Measurements from ENCODE around the gene GNA15.
A peak's percentile ranks its signal among the peaks of the same experiment; 100 is the strongest.

GNA15 gene

DNA sequence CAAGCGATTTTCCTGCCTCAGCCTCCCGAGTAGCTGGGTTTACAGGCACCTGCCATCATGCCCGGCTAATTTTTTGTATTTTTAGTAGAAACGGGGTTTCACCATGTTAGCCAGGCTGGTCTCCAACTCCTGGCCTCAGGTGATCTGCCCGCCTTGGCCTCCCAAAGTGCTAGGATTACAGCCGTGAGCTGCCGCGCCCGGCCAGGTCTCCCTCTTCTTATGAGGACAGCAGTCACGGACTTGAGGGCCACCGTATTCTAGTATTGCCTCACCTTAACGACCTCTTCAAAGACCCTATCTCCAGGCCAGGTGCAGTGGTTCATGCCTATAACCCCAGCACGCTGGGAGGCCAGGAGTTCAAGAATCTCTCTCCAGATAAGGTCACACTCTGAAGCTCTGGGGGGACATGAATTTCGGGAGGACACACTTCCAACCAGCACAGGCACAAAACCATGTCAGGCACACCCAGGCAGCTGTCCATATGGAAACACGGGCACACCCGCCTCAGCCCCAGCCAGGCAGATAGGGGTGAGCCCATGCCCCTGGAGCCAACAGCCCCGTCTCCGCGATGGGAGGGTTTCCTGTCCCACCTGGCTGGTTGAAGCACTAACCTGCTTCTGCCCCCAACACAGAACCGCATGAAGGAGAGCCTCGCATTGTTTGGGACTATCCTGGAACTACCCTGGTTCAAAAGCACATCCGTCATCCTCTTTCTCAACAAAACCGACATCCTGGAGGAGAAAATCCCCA lies 21.4 kb downstream of the GNA15 start:
- TF ChIP-seq ZNF121 (tag by site-specific recombination; IDR thresholded peaks at IDR 0.05), result no peak
- TF ChIP-seq HOXD13 (CRISPR knock-in tag; IDR thresholded peaks at IDR 0.05; ENCODE audit: borderline replicate concordance), result no peak
- no peak for TF ChIP-seq ZNF707 (tag by site-specific recombination; IDR thresholded peaks at IDR 0.05)
- TF ChIP-seq, protein P1, sequence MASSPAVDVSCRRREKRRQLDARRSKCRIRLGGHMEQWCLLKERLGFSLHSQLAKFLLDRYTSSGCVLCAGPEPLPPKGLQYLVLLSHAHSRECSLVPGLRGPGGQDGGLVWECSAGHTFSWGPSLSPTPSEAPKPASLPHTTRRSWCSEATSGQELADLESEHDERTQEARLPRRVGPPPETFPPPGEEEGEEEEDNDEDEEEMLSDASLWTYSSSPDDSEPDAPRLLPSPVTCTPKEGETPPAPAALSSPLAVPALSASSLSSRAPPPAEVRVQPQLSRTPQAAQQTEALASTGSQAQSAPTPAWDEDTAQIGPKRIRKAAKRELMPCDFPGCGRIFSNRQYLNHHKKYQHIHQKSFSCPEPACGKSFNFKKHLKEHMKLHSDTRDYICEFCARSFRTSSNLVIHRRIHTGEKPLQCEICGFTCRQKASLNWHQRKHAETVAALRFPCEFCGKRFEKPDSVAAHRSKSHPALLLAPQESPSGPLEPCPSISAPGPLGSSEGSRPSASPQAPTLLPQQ (tag by site-specific recombination; IDR thresholded peaks at IDR 0.05), result no peak
- ChIA-PET POLR2A (interaction anchor here (1.4 kb wide), 1 partner anchor 207 kb away, joined by 5 read pairs; no protein-coding TSS in a partner anchor), CTCF (interaction anchor here (0.6 to 1.0 kb wide), 2 partner anchors 28 to 198 kb away, joined by 3 read pairs; no protein-coding TSS in a partner anchor)
- H3K36me3 ChIP-seq (ENCODE audit: control insufficient read depth in 2 of 2, insufficient read depth in 1 of 2, low read length in 2 of 2), result no peaks in the 10 kb centered on the region
- no peak overlapping the region for H3K27ac ChIP-seq (ENCODE audit: extremely low read depth, low read depth, low read length)
- no peaks in the 10 kb centered on the region for H3K4me1 ChIP-seq (ENCODE audit: control insufficient read depth, insufficient read depth, low read length)
- H3K4me3 ChIP-seq (ENCODE audit: low read depth, low read length), result no peak overlapping the region
- no peaks in the 10 kb centered on the region for H3K9me3 ChIP-seq (ENCODE audit: control insufficient read depth, insufficient read depth, low read depth, low read length)

DNA sequence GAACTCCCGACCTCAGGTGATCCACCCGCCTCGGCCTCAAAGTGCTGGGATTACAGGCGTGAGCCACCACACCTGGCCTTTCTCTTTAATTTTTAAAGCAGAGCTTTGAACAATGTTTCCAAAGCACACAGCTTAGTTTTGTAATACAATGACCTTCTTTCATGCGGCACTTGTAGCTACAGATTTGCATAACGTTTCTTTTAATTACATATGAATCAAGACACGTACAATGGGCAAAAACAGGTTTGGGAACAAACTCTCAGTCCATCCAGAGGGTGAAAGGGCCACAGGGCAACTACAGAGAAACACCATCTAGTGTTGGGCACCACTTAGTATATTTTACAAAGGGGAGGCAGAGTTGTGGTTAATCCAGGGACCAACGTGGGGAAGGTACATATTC lies 23.7 kb downstream of the GNA15 start:
- H3K9me3 ChIP-seq (ENCODE audit: control insufficient read depth, insufficient read depth, low read depth, low read length), result no peaks in the 10 kb centered on the region
- ChIA-PET CTCF (interaction anchor here (0.6 to 1.5 kb wide), 6 partner anchors 14 to 198 kb away, joined by 3 to 7 read pairs (median 4); no protein-coding TSS in a partner anchor), POLR2A (interaction anchor here (1.6 kb wide), 1 partner anchor 123 kb away, joined by 4 read pairs; no protein-coding TSS in a partner anchor)
- H3K4me3 ChIP-seq (ENCODE audit: low read depth, low read length), result no peak overlapping the region
- H3K27ac ChIP-seq (ENCODE audit: extremely low read depth, low read depth, low read length), result no peak overlapping the region
- TF ChIP-seq SALL2 (tag by site-specific recombination; IDR thresholded peaks at IDR 0.05; ENCODE audit: borderline replicate concordance), result no peak
- H3K36me3 ChIP-seq (ENCODE audit: control insufficient read depth in 2 of 2, insufficient read depth in 1 of 2, low read length in 2 of 2), result no peaks in the 10 kb centered on the region
- 0 out of 2 replicates have a peak, but pooled peaks cover 4% of the 10 kb centered on the region for H3K4me1 ChIP-seq (ENCODE audit: control insufficient read depth, insufficient read depth, low read length)

DNA sequence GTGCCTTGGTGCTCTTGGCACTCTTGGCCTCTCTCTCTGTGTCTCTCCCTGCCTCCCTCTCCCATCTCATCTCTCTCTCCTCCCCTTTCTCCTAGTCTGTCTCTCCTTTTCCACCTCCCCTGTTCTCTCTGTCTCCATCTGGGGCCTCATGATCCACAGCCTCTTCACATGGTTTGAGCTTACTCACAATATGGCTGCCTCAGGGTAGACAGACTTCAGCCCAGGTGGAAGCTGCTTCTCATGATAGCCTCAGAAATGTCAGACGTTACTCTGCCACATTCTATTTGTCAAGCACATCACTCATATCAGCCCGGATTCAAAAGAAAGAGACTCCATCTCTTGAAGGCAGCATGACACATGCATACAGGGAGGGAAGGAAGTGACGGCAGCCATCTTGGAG lies 24.4 kb downstream of the GNA15 start:
- CTCF ChIA-PET, result interaction anchor here (0.5 to 1.5 kb wide), 5 partner anchors 15 to 622 kb away, joined by 3 to 7 read pairs (median 3); no protein-coding TSS in a partner anchor
- Histone ChIP-seq H3K27ac (ENCODE audit: extremely low read depth, low read depth, low read length) (no peak overlapping the region), H3K36me3 (ENCODE audit: control insufficient read depth in 2 of 2, insufficient read depth in 1 of 2, low read length in 2 of 2) (no peaks in the 10 kb centered on the region), H3K4me1 (ENCODE audit: control insufficient read depth, insufficient read depth, low read length) (0 out of 2 replicates have a peak, but pooled peaks cover 4% of the 10 kb centered on the region), H3K9me3 (ENCODE audit: control insufficient read depth, insufficient read depth, low read depth, low read length) (no peaks in the 10 kb centered on the region), H3K4me3 (ENCODE audit: low read depth, low read length) (no peak overlapping the region)
- TF ChIP-seq ZNF280D (tag by site-specific recombination; IDR thresholded peaks at IDR 0.05) (peak; percentile 68; the same call in 1 of the 2 replicates), SETDB1 (IDR thresholded peaks at IDR 0.05; ENCODE audit: insufficient read length, low read length) (no peak), ZNF302 (tag by site-specific recombination; IDR thresholded peaks at IDR 0.05; ENCODE audit: low read depth) (no peak), ZNF529 (tag by site-specific recombination; IDR thresholded peaks at IDR 0.05; ENCODE audit: insufficient replicate concordance) (no peak), ZNF23 (tag by site-specific recombination; IDR thresholded peaks at IDR 0.05; ENCODE audit: borderline replicate concordance) (no peak), YY2 (tag by site-specific recombination; IDR thresholded peaks at IDR 0.05) (no peak), ZSCAN5A (tag by site-specific recombination; IDR thresholded peaks at IDR 0.05) (no peak), PRDM1 (tag by site-specific recombination; IDR thresholded peaks at IDR 0.05) (no peak)
- POLR2A ChIA-PET, result interaction anchor here (1.6 kb wide), 1 partner anchor 124 kb away, joined by 4 read pairs; no protein-coding TSS in a partner anchor
